Esophagus squamous epithelium (tissue), 5 donors: ENCODE results near the gene GPSM1. TPM values are rescaled to one million over a fixed set of nuclear protein-coding genes. Genes with fewer than 3 reads are reported as not detected.

Experiments
- DNase-seq: peaks from one replicate; lab custom pipeline; 2025; lab: John Stamatoyannopoulos, UW
- H3K27ac ChIP-seq, 4 donors: fragments of 200-600 bp; sonication (generic); one replicate each; pipeline ENCODE4 v1.5.1; 2016 to 2019; ENCODE audit warnings: mild to moderate bottlenecking in 1 of 4
- H3K27me3 ChIP-seq, 4 donors: fragments of 200-600 bp; sonication (generic); 1 replicate in 3 of 4; 2 replicates in 1 of 4; pipeline versions ENCODE4 v1.5.1 to v1.6.0; 2017 to 2021; ENCODE audit warnings: antibody characterized with exemption in 1 of 4
- H3K36me3 ChIP-seq, 3 donors: fragments of 200-600 bp; sonication (generic); one replicate each; pipeline ENCODE4 v1.5.1; 2016 to 2019
- H3K4me1 ChIP-seq, 3 donors: fragments of 200-600 bp; sonication (generic); one replicate each; pipeline ENCODE4 v1.5.1; 2017 to 2019
- H3K4me3 ChIP-seq, 4 donors: fragments of 200-600 bp; sonication (generic); 1 replicate in 3 of 4; 2 replicates in 1 of 4; pipeline ENCODE4 v1.5.1; 2016 to 2019; ENCODE audit warnings: mild to moderate bottlenecking in 2 of 4, moderate library complexity in 1 of 4
- H3K9me3 ChIP-seq, 3 donors: fragments of 200-600 bp; sonication (generic); one replicate each; pipeline ENCODE4 v1.5.1; 2016 to 2019
- POLR2A ChIP-seq, 4 donors: fragments of 450-650 bp; IDR thresholded peaks; one replicate each; pipeline ENCODE4 v1.6.1; 2017; ENCODE audit warnings: antibody characterized with exemption in 4 of 4, mild to moderate bottlenecking in 4 of 4, moderate library complexity in 3 of 4
- WGBS, 2 donors: methylation state at CpG; one replicate each; pipeline ENCODE4 v1.1.5; 2018; 5-methylcytosine and 5-hydroxymethylcytosine counted together
- intact Hi-C: fragments of 100-400 bp; cut with DNase I; formaldehyde crosslinking; loops from one replicate; pipeline ENCODE4 v1.15.0; 2022
- total RNA-seq, 4 donors: library from RNA; depleted of rRNA; stranded (reverse); fragments of >200 nt; gene quantifications; one replicate each; pipeline ENCODE4 v1.1.0, GENCODE V29; 2016
- TF ChIP-seq, protein P1 (sequence below), 6 experiments: fragments of 450-650 bp in 4 of 6; fragments of 200-600 bp in 2 of 6; sonication (generic) in 2 of 6; IDR thresholded peaks; one replicate each; pipeline ENCODE4 v1.5.1; 2016 to 2019; ENCODE audit warnings: antibody characterized with exemption in 6 of 6, mild to moderate bottlenecking in 4 of 6, moderate library complexity in 4 of 6
- donor health status: DM: yes; HTN: yes; CAD: no.

The GPSM1 gene
- total RNA-seq, 4 donors from 2014 or later: 0.72 to 8.2 (median 1.9) TPM

DNA sequence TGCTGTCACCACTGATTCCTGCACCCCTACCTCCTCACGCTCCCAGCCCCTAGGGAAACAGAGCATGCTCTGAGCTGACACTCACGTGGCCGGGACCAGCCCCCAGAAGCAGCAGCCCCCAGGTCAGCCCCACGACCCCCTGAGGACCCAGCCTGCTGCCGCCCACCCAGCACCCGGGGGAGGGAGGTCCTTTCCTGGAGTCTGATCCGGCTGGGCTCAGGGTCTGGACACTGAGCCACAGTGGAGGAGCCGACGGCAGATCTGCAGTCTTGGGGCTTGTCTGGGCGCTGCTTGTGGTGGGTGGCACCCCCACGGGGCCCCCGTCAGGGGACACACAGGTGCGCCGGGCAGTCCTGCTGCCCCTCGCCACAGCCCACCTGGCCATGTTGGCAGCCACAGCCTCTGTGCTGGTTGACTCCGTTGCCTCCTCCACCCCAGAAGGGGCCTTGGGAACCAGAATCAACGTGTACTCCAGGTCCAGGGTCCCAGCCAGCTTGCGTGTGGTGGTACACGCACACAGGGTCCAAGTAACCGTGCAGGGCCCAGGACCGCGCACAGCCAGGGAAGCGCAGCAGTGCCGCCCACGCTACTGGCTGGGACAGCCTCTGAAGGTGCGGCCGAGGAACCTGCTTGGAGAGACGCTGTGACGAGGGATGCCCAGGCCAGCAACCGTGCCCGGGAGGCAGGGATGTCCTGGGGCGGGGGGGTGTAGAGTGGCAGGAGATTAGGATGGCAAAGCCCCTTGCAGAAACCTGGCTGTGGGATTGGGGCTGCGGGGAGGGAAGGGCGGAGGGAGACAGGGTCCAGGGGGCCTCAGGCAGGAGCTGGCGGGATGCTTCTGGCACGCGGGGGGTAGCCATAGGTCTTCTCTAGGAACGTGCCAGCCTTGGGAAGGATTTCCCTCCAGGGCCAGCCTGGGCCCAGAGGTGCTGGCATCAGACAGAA lies 32.7 kb downstream of the GPSM1 start:
- TF ChIP-seq POLR2A (IDR thresholded peaks at IDR 0.05): no peak
- TF ChIP-seq, protein P1, sequence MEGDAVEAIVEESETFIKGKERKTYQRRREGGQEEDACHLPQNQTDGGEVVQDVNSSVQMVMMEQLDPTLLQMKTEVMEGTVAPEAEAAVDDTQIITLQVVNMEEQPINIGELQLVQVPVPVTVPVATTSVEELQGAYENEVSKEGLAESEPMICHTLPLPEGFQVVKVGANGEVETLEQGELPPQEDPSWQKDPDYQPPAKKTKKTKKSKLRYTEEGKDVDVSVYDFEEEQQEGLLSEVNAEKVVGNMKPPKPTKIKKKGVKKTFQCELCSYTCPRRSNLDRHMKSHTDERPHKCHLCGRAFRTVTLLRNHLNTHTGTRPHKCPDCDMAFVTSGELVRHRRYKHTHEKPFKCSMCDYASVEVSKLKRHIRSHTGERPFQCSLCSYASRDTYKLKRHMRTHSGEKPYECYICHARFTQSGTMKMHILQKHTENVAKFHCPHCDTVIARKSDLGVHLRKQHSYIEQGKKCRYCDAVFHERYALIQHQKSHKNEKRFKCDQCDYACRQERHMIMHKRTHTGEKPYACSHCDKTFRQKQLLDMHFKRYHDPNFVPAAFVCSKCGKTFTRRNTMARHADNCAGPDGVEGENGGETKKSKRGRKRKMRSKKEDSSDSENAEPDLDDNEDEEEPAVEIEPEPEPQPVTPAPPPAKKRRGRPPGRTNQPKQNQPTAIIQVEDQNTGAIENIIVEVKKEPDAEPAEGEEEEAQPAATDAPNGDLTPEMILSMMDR (IDR thresholded peaks at IDR 0.05): no peak
- H3K4me3 ChIP-seq: no peak overlapping the region
- no peaks in the 10 kb centered on the region for H3K9me3 ChIP-seq
- WGBS, 2 donors: 77 to 82% methylated on average over 9 to 21 of the region's 38 CpGs
- H3K4me1 ChIP-seq: peaks cover 16 to 47% (median 19%) of the 10 kb centered on the region in 3 donors
- intact Hi-C loops: no loop called here
- peak overlapping the region in 1 of 4 donors; percentile 31 for H3K27ac ChIP-seq
- no peak for DNase-seq
- H3K27me3 ChIP-seq: peaks cover 0 to 11% (median 0%) of the 10 kb centered on the region in 4 donors
- peaks cover 0 to 16% (median 0%) of the 10 kb centered on the region in 3 donors for H3K36me3 ChIP-seq

DNA sequence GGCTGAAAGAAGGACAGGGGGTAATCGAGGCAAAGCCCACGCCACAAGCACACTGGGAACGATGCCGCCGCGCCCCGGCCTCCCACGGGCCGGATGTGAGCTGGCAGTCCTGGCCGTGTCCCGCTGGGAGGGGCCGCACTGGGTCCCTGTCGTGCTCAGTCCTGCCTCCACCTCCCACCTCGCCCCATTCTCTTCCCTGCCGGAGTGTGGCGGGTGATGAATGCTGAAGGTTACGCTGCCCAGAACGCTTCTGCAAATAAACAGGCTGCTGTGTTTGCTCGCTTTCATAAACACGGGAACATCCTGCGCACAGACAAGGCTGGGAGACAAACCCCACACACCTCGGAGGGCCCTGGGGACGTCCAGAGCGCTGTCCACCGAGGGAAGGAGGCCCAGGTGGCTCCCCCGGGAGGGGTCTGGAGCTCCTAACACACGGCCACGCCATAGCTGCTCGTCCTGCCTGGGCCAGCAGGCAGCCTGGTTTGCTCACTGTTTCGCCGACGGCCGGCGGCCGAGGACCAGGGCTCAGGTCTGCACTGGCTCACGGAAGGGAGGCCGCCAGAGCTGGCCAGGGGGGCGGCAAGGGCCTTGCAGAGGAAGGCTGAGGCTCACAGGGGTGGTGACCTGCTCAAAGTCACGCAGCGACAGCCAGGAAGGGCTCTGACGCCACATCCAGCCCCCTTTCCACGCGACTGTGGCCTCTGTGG lies 33.9 kb downstream of the GPSM1 start:
- WGBS, 2 donors: 50 to 59% methylated on average over 2 to 18 of the region's 43 CpGs
- peaks cover 16 to 48% (median 19%) of the 10 kb centered on the region in 3 donors for H3K4me1 ChIP-seq
- peaks cover 0 to 16% (median 0%) of the 10 kb centered on the region in 3 donors for H3K36me3 ChIP-seq
- no peak overlapping the region for H3K4me3 ChIP-seq
- intact Hi-C loops: no loop called here
- DNase-seq: no peak
- H3K9me3 ChIP-seq: no peaks in the 10 kb centered on the region
- peaks cover 0 to 18% (median 0%) of the 10 kb centered on the region in 4 donors for H3K27me3 ChIP-seq
- peak overlapping the region in 3 of 4 donors; percentile 11 to 99 (median 31) for H3K27ac ChIP-seq
- no peak for TF ChIP-seq POLR2A (IDR thresholded peaks at IDR 0.05)
- TF ChIP-seq, protein P1 (IDR thresholded peaks at IDR 0.05): no peak

DNA sequence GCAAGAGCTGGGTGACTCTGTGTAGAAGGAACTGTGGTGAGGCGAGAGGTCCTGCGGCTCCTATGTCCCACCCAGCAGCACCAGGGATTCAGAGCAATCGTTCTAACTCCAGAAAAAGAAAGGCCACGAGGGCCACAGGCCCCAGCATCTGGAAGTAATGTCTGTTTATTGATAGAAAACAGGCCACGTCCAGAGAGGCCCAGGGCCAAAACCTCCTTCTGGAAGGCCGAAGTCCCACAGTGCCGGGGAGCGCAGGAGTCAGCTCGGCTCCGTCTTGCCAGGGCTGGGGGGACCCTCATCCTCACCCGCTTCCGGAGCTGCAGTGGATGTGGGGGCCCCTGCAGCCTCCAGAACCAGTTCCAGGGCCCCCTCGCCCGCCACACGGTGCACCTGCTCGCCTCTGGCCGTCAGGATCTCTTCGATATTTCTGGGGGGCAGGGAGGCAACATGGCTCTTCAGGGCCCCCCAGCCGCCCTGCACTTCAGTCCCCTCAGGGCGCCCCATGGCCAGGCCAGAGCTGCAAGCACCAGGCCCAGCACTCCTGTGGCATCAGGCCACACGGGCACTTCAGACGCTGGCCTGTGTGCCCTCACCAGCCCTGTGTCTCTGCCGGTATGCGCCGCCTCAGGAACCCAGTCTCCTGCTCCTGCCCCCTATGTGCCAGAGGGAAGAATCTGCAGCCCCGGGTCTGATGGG lies 34.6 kb downstream of the GPSM1 start:
- WGBS, 2 donors: 77 to 87% methylated on average over 6 to 12 of the region's 26 CpGs
- H3K27ac ChIP-seq: peak overlapping the region in 2 of 4 donors; percentile 90 to 99

DNA sequence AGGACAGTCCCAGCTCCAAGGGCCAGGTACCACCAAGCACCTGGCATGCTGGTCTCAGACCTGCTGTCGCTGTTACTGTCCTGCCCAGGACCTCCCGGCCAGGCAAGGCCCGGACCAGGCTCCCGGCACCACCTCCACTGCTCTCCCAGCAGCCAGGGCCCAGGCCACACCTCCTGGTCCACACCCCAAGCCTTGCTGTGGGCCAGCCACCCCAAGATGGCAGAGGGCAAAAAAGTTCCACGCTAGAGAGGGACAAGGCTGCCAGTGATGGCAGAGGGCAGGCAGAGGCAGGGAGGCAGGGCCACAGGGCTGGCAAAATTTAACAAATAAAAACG lies 35.1 kb downstream of the GPSM1 start:
- no peak for TF ChIP-seq POLR2A (IDR thresholded peaks at IDR 0.05)
- TF ChIP-seq, protein P1 (IDR thresholded peaks at IDR 0.05): no peak
- no peaks in the 10 kb centered on the region for H3K9me3 ChIP-seq
- intact Hi-C loops: no loop called here
- H3K27ac ChIP-seq: peak overlapping the region; percentile 36 to 99 (median 92)
- peaks cover 16 to 48% (median 19%) of the 10 kb centered on the region in 3 donors for H3K4me1 ChIP-seq
- no peak for DNase-seq
- peaks cover 0 to 7% (median 0%) of the 10 kb centered on the region in 3 donors for H3K36me3 ChIP-seq
- H3K4me3 ChIP-seq: no peak overlapping the region
- WGBS, 2 donors: 100% methylated on average over 1 of the region's 6 CpGs
- H3K27me3 ChIP-seq: peaks cover 0 to 18% (median 0%) of the 10 kb centered on the region in 4 donors

More for the DNA sequence above, 34.6 kb downstream of the GPSM1 start:
- Histone ChIP-seq H3K4me3 (no peak overlapping the region), H3K9me3 (no peaks in the 10 kb centered on the region), H3K27me3 (peaks cover 0 to 18% (median 0%) of the 10 kb centered on the region in 4 donors), H3K36me3 (peaks cover 0 to 12% (median 0%) of the 10 kb centered on the region in 3 donors), H3K4me1 (peaks cover 16 to 48% (median 19%) of the 10 kb centered on the region in 3 donors)
- DNase-seq: no peak
- TF ChIP-seq, protein P1 (IDR thresholded peaks at IDR 0.05): no peak
- TF ChIP-seq POLR2A (IDR thresholded peaks at IDR 0.05): no peak
- intact Hi-C loops: no loop called here
